GM23338 (cell line): ENCODE measurements around the gene GRIN3B. TPM values are rescaled to one million over a fixed set of nuclear protein-coding genes. Genes with fewer than 3 reads are reported as not detected.

Experiments used
- ATAC-seq: fragments of 200-7000 bp; cut with Tn5 transposase; 3 replicates; pipeline ENCODE4 v1.9.1; 2020
- DNase-seq: peaks from one replicate; pipeline ENCODE4 v3.0.0-alpha.2; 2015; ENCODE audit warnings: low spot score
- H2AFZ ChIP-seq: fragments of 200-600 bp; sonication (generic); 2 replicates; pipeline ENCODE4 v1.8.0; 2016; ENCODE audit warnings: antibody characterized with exemption, mild to moderate bottlenecking, moderate library complexity
- H3F3A ChIP-seq: fragments of 200-600 bp; sonication (generic); replicated peaks from 2 replicates; pipeline ENCODE4 v1.8.0; 2017; ENCODE audit warnings: antibody characterized with exemption, mixed run types, low read depth
- H3K27ac ChIP-seq: fragments of 200-600 bp; sonication (generic); 2 replicates; pipeline ENCODE4 v1.6.1; 2016; ENCODE audit warnings: low read depth
- H3K27me3 ChIP-seq: fragments of 200-600 bp; sonication (generic); 2 replicates; pipeline ENCODE4 v1.8.0; 2016; ENCODE audit warnings: mild to moderate bottlenecking, mixed run types, moderate library complexity; ENCODE audit not compliant: insufficient read depth
- H3K36me3 ChIP-seq: fragments of 200-600 bp; sonication (generic); 2 replicates; pipeline ENCODE4 v1.8.0; 2016; ENCODE audit warnings: mild to moderate bottlenecking; ENCODE audit not compliant: insufficient read depth
- H3K4me1 ChIP-seq: fragments of 200-600 bp; sonication (generic); 2 replicates; pipeline ENCODE4 v1.8.0; 2016; ENCODE audit warnings: mild to moderate bottlenecking, moderate library complexity; ENCODE audit not compliant: insufficient read depth
- H3K4me2 ChIP-seq: fragments of 200-600 bp; sonication (generic); 2 replicates; pipeline ENCODE4 v1.7.1; 2017; ENCODE audit warnings: mixed run types
- H3K4me3 ChIP-seq: fragments of 200-600 bp; sonication (generic); 2 replicates; pipeline ENCODE4 v1.6.1; 2016; ENCODE audit warnings: mixed run types
- H3K79me2 ChIP-seq: fragments of 200-600 bp; sonication (generic); replicated peaks from 2 replicates; pipeline ENCODE4 v1.8.0; 2017; ENCODE audit warnings: mild to moderate bottlenecking; ENCODE audit not compliant: insufficient read depth
- H3K9me2 ChIP-seq: fragments of 200-600 bp; sonication (generic); 2 replicates; pipeline ENCODE4 v1.8.0; 2017; ENCODE audit not compliant: insufficient read depth
- H4K20me1 ChIP-seq: fragments of 200-600 bp; sonication (generic); replicated peaks from 2 replicates; pipeline ENCODE4 v1.8.0; 2017; ENCODE audit warnings: mild to moderate bottlenecking; ENCODE audit not compliant: insufficient read depth
- H3K27ac Mint-ChIP-seq: 2 replicates; pipeline ENCODE4 v1.8.0; 2020; ENCODE audit warnings: inconsistent platforms, mild to moderate bottlenecking, moderate library complexity, mixed read lengths
- H3K27me3 Mint-ChIP-seq: 3 replicates; pipeline ENCODE4 v1.8.0; 2022; ENCODE audit warnings: low read depth, mild to moderate bottlenecking, moderate library complexity, mixed read lengths, inconsistent platforms; ENCODE audit not compliant: insufficient read depth, poor library complexity
- H3K36me3 Mint-ChIP-seq: 3 replicates; pipeline ENCODE4 v1.8.0; 2021; ENCODE audit warnings: low read depth, mild to moderate bottlenecking, inconsistent platforms, moderate library complexity, mixed read lengths
- H3K4me1 Mint-ChIP-seq: 3 replicates; pipeline ENCODE4 v1.8.0; 2020; ENCODE audit warnings: mild to moderate bottlenecking, inconsistent platforms, mixed read lengths
- H3K4me3 Mint-ChIP-seq: 3 replicates; pipeline ENCODE4 v1.8.0; 2021; ENCODE audit warnings: moderate library complexity, mild to moderate bottlenecking, inconsistent platforms, mixed read lengths
- H3K9me3 Mint-ChIP-seq: 3 replicates; pipeline ENCODE4 v1.8.0; 2020; ENCODE audit warnings: moderate library complexity, mild to moderate bottlenecking, inconsistent platforms, mixed read lengths
- EZH2 ChIP-seq: fragments of 200-600 bp; sonication (generic); IDR thresholded peaks from one replicate; pipeline ENCODE4 v1.8.0; 2017; ENCODE audit warnings: antibody characterized with exemption, mild to moderate bottlenecking, low read depth; ENCODE audit not compliant: unreplicated experiment
- EZH2phosphoT487 ChIP-seq: fragments of 200-600 bp; sonication (generic); IDR thresholded peaks from one replicate; pipeline ENCODE4 v1.8.1; 2018; ENCODE audit warnings: antibody characterized with exemption; ENCODE audit not compliant: unreplicated experiment
- JUNB ChIP-seq: IDR thresholded peaks from one replicate; pipeline ENCODE4 v1.6.1; 2016; ENCODE audit warnings: antibody characterized with exemption; ENCODE audit not compliant: unreplicated experiment
- NANOG ChIP-seq: IDR thresholded peaks from 2 replicates; pipeline ENCODE4 v1.6.1; 2016; ENCODE audit warnings: antibody characterized with exemption, borderline replicate concordance
- POLR2AphosphoS5 ChIP-seq: IDR thresholded peaks from 2 replicates; pipeline ENCODE4 v1.6.1; 2016; ENCODE audit warnings: antibody characterized with exemption, low read depth
- REST ChIP-seq: IDR thresholded peaks from one replicate; pipeline ENCODE4 v1.6.1; 2018; ENCODE audit warnings: antibody characterized with exemption; ENCODE audit not compliant: unreplicated experiment
- STAT1 ChIP-seq: IDR thresholded peaks from one replicate; pipeline ENCODE4 v1.6.1; 2016; ENCODE audit warnings: antibody characterized with exemption; ENCODE audit not compliant: unreplicated experiment
- ZNF114 ChIP-seq: fragments of 250-450 bp; sonication (Bioruptor Pico); IDR thresholded peaks from 2 replicates; pipeline ENCODE4 v1.5.0; 2020; ENCODE audit warnings: mild to moderate bottlenecking, moderate library complexity
- ZNF331 ChIP-seq: fragments of 250-450 bp; sonication (Bioruptor Pico); IDR thresholded peaks from 2 replicates; pipeline ENCODE4 v1.5.0; 2020; ENCODE audit warnings: low read depth, mild to moderate bottlenecking, moderate library complexity
- polyA plus RNA-seq: library from polyadenylated mRNA; unstranded; fragments of >200 nt; fragmentation: Nextera tagmentation; extraction: Ambion mirVana; gene quantifications from 2 replicates; pipeline ENCODE4 v1.2.1, GENCODE V29; 2016
- total RNA-seq: library from RNA; depleted of rRNA; stranded (reverse); fragments of >200 nt; shearing (Covaris generic); gene quantifications from 2 replicates; pipeline ENCODE4 v1.2.3, GENCODE V29; 2014
- TF ChIP-seq, protein P1 (sequence below), 2 experiments: fragments of 200-600 bp in 1 of 2; sonication (generic) in 1 of 2; conservative IDR thresholded peaks; 2 replicates each; pipeline versions ENCODE4 v1.5.1 to v1.6.1; 2016 to 2017; ENCODE audit warnings: antibody characterized with exemption in 2 of 2, low read depth in 2 of 2, mild to moderate bottlenecking in 2 of 2, moderate library complexity in 1 of 2

GRIN3B gene
- total and polyA plus RNA-seq, 2 experiments from 2014 or later, result 0.11 to 2.8 TPM

- no peak for TF ChIP-seq ZNF114
Observed at GRCh38 chr19:1040476-1041271, 40.5 kb downstream of the GRIN3B start (continued).

DNA sequence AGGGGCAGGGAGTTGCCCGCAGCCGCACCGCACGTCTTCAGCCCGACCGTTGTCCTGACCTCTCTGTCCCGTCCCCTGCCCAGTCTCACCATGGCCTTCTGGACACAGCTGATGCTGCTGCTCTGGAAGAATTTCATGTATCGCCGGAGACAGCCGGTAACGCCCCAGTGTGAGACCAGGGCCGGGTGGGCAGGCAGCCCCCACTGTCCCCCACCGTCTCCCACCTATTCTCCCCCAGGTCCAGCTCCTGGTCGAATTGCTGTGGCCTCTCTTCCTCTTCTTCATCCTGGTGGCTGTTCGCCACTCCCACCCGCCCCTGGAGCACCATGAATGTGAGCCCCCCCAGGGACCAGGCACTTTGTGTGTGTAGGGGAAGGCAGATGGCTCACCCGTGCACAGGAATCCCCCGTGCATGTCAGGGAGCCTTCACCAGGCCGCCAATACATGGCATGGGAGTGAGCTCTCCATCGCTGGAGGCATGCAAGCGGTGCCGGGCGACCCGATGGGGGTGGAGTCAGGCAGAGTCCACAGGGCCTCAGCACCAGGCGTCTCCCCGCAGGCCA lies 41.1 kb downstream of the GRIN3B start:
- H3K27ac ChIP-seq, result no peak overlapping the region
- DNase-seq (no peak), ATAC-seq (no peak)
- H3K36me3 Mint-ChIP-seq, result peaks cover 36% of the 10 kb centered on the region
- no peaks in the 10 kb centered on the region for H3K9me2 ChIP-seq
- H3K4me3 Mint-ChIP-seq, result peak overlapping the region; percentile 89
- peaks cover 36% of the 10 kb centered on the region for H3K27me3 Mint-ChIP-seq
- TF ChIP-seq ZNF331 (CRISPR knock-in tag), result no peak
- TF ChIP-seq ZNF114, result no peak
- no peak for TF ChIP-seq EZH2
- no peak for TF ChIP-seq REST
- TF ChIP-seq, protein P1, sequence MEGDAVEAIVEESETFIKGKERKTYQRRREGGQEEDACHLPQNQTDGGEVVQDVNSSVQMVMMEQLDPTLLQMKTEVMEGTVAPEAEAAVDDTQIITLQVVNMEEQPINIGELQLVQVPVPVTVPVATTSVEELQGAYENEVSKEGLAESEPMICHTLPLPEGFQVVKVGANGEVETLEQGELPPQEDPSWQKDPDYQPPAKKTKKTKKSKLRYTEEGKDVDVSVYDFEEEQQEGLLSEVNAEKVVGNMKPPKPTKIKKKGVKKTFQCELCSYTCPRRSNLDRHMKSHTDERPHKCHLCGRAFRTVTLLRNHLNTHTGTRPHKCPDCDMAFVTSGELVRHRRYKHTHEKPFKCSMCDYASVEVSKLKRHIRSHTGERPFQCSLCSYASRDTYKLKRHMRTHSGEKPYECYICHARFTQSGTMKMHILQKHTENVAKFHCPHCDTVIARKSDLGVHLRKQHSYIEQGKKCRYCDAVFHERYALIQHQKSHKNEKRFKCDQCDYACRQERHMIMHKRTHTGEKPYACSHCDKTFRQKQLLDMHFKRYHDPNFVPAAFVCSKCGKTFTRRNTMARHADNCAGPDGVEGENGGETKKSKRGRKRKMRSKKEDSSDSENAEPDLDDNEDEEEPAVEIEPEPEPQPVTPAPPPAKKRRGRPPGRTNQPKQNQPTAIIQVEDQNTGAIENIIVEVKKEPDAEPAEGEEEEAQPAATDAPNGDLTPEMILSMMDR (conservative IDR thresholded peaks at IDR 0.05; ENCODE audit: low read depth in 2 of 2), result no peak
- no peak for TF ChIP-seq POLR2AphosphoS5
- TF ChIP-seq STAT1, result no peak
- no peak for TF ChIP-seq NANOG
- no peak for TF ChIP-seq EZH2phosphoT487
- TF ChIP-seq JUNB, result no peak
- no peak overlapping the region for H2AFZ ChIP-seq
- peaks cover 33% of the 10 kb centered on the region for H3F3A ChIP-seq
- peak overlapping the region; percentile 95 for H3K4me2 ChIP-seq
- H3K4me3 ChIP-seq, result peak overlapping the region; percentile 91
- peaks cover 16% of the 10 kb centered on the region; the same call in 1 of the 2 replicates for H3K36me3 ChIP-seq
- peaks cover 15% of the 10 kb centered on the region for H3K4me1 Mint-ChIP-seq
- H3K4me1 ChIP-seq, result peaks cover 10% of the 10 kb centered on the region
- no peak overlapping the region for H3K27ac Mint-ChIP-seq
- no peaks in the 10 kb centered on the region for H3K79me2 ChIP-seq
- no peaks in the 10 kb centered on the region; the same call in 1 of the 2 replicates for H4K20me1 ChIP-seq
- no peaks in the 10 kb centered on the region for H3K27me3 ChIP-seq
- peaks cover 4% of the 10 kb centered on the region; the same call in 1 of the 3 replicates for H3K9me3 Mint-ChIP-seq
